H1 (cell line): ENCODE measurements around the gene CENPO. TPM values are rescaled to one million over a fixed set of nuclear protein-coding genes. Genes with fewer than 3 reads are reported as not detected.

Source experiments
- CTCF ChIA-PET: fragments of 300-600 bp; sonication (Branson Sonifier 250); formaldehyde crosslinking; loops from one replicate; lab custom pipeline; 2021; ENCODE audit not compliant: partially characterized antibody; lab: Charles Lee
- POLR2A ChIA-PET: fragments of 300-600 bp; sonication (Branson Sonifier 250); formaldehyde crosslinking; loops from one replicate; lab custom pipeline; 2021; ENCODE audit warnings: inconsistent platforms; ENCODE audit not compliant: partially characterized antibody; lab: Charles Lee
- DNase-seq, 2 experiments: peaks; one replicate each; pipeline versions ENCODE4 v3.0.0 to v3.0.0-alpha.2; 2010 to 2022; ENCODE audit warnings: low spot score in 2 of 2, low read depth in 1 of 2, mixed read lengths in 1 of 2
- FAIRE-seq: peaks from 2 replicates; lab custom pipeline; 2011; peaks lifted over from hg19 to GRCh38; lab: Jason Lieb, UNC
- H2AFZ ChIP-seq: 2 replicates; pipeline ENCODE4 v1.8.1; 2012; ENCODE audit warnings: low read length, inconsistent platforms
- H2AK5ac ChIP-seq: 2 replicates; pipeline ENCODE4 v1.6.1; 2013; ENCODE audit warnings: low read depth, low read length
- H2BK120ac ChIP-seq: replicated peaks from 2 replicates; pipeline ENCODE3; 2013; ENCODE audit warnings: low read depth, low read length, inconsistent platforms
- H2BK12ac ChIP-seq: 2 replicates; pipeline ENCODE4 v1.6.1; 2013; ENCODE audit warnings: low read depth, low read length
- H2BK15ac ChIP-seq: 2 replicates; pipeline ENCODE4 v1.6.1; 2013; ENCODE audit warnings: low read length
- H2BK20ac ChIP-seq: 2 replicates; pipeline ENCODE4 v1.6.1; 2013; ENCODE audit warnings: low read length
- H2BK5ac ChIP-seq: 2 replicates; pipeline ENCODE4 v1.6.1; 2013; ENCODE audit warnings: low read depth, low read length
- H3K14ac ChIP-seq: 2 replicates; pipeline ENCODE4 v1.6.1; 2013; ENCODE audit warnings: inconsistent platforms; ENCODE audit not compliant: insufficient read length
- H3K18ac ChIP-seq: 2 replicates; pipeline ENCODE4 v1.6.1; 2013; ENCODE audit warnings: low read length; ENCODE audit errors: extremely low read depth
- H3K23ac ChIP-seq: 2 replicates; pipeline ENCODE4 v1.6.1; 2013; ENCODE audit warnings: inconsistent platforms; ENCODE audit not compliant: insufficient read length
- H3K23me2 ChIP-seq: 2 replicates; pipeline ENCODE4 v1.6.1; 2013; ENCODE audit warnings: low read depth, low read length
- H3K27ac ChIP-seq: 2 replicates; pipeline ENCODE4 v1.6.1; 2011; ENCODE audit warnings: low read depth, low read length, inconsistent platforms
- H3K27me3 ChIP-seq, 4 experiments: replicated peaks in 1 of 4; 1 replicate in 1 of 4; 2 replicates in 3 of 4; pipeline versions ENCODE4 v1.6.1 to v1.8.1; 2011 to 2013; ENCODE audit warnings: low read length in 3 of 4, mild to moderate bottlenecking in 3 of 4, inconsistent platforms in 2 of 4, mixed read lengths in 2 of 4, moderate library complexity in 1 of 4; ENCODE audit not compliant: control insufficient read depth in 3 of 4, insufficient read depth in 3 of 4; ENCODE audit errors: extremely low read depth in 1 of 4
- H3K36me3 ChIP-seq, 4 experiments: 2 replicates each; pipeline versions ENCODE4 v1.6.1 to v1.8.1; 2011 to 2013; ENCODE audit warnings: mild to moderate bottlenecking in 4 of 4, low read length in 3 of 4, moderate library complexity in 2 of 4, control low read depth in 1 of 4, inconsistent platforms in 1 of 4; ENCODE audit not compliant: insufficient read depth in 4 of 4, control insufficient read depth in 2 of 4
- H3K4ac ChIP-seq: replicated peaks from 2 replicates; pipeline ENCODE3; 2013; ENCODE audit warnings: low read length, low read depth, mixed read lengths, inconsistent platforms; ENCODE audit not compliant: insufficient read length
- H3K4me1 ChIP-seq, 4 experiments: replicated peaks in 1 of 4; 1 replicate in 1 of 4; 2 replicates in 3 of 4; pipeline versions ENCODE4 v1.6.1 to v1.8.1; 2011 to 2013; ENCODE audit warnings: low read length in 3 of 4, inconsistent platforms in 2 of 4, mixed read lengths in 1 of 4; ENCODE audit not compliant: insufficient read depth in 4 of 4, control insufficient read depth in 3 of 4
- H3K4me2 ChIP-seq, 2 experiments: 2 replicates each; pipeline versions ENCODE4 v1.6.1 to v1.8.1; 2011 to 2013; ENCODE audit warnings: low read depth in 2 of 2, low read length in 2 of 2, control low read depth in 1 of 2, inconsistent platforms in 1 of 2, mild to moderate bottlenecking in 1 of 2; ENCODE audit not compliant: insufficient read depth in 1 of 2
- H3K4me3 ChIP-seq, 4 experiments: fragments of 200-600, 300-600 bp in 1 of 4; sonication (generic), shearing (Covaris generic), sonication (Bioruptor Twin) in 1 of 4; 2 replicates each; pipeline versions ENCODE4 v1.5.1 to v1.8.1; 2011 to 2016; ENCODE audit warnings: low read length in 4 of 4, low read depth in 3 of 4, control low read depth in 2 of 4, inconsistent platforms in 2 of 4, mild to moderate bottlenecking in 2 of 4, mixed read lengths in 1 of 4, moderate library complexity in 1 of 4; ENCODE audit not compliant: insufficient read depth in 2 of 4; ENCODE audit errors: extremely low read depth in 1 of 4
- H3K56ac ChIP-seq: replicated peaks from 2 replicates; pipeline ENCODE3; 2013; ENCODE audit warnings: low read depth, mild to moderate bottlenecking, mixed read lengths, low read length, inconsistent platforms; ENCODE audit not compliant: insufficient read length
- H3K79me1 ChIP-seq: 2 replicates; pipeline ENCODE4 v1.6.1; 2013; ENCODE audit warnings: low read depth, low read length, control low read depth
- H3K79me2 ChIP-seq, 2 experiments: 2 replicates each; pipeline versions ENCODE4 v1.6.1 to v1.8.1; 2012 to 2013; ENCODE audit warnings: low read length in 2 of 2, mild to moderate bottlenecking in 2 of 2, inconsistent platforms in 1 of 2; ENCODE audit not compliant: insufficient read depth in 2 of 2, control insufficient read depth in 1 of 2
- H3K9ac ChIP-seq, 4 experiments: replicated peaks in 1 of 4; 1 replicate in 1 of 4; 2 replicates in 3 of 4; pipeline versions ENCODE4 v1.6.1 to v1.8.1; 2011 to 2013; ENCODE audit warnings: low read depth in 3 of 4, low read length in 3 of 4, control low read depth in 2 of 4, mild to moderate bottlenecking in 2 of 4, moderate library complexity in 2 of 4, inconsistent platforms in 1 of 4; ENCODE audit errors: extremely low read depth in 1 of 4
- H3K9me3 ChIP-seq, 2 experiments: 2 replicates each; pipeline versions ENCODE4 v1.6.1 to v1.8.1; 2012 to 2013; ENCODE audit warnings: mild to moderate bottlenecking in 2 of 2, moderate library complexity in 2 of 2, control low read depth in 1 of 2, inconsistent platforms in 1 of 2, low read depth in 1 of 2, low read length in 1 of 2, mixed read lengths in 1 of 2; ENCODE audit not compliant: insufficient read depth in 2 of 2
- H4K20me1 ChIP-seq, 2 experiments: replicated peaks in 1 of 2; 2 replicates each; pipeline versions ENCODE3 to v1.8.1; 2011 to 2013; ENCODE audit warnings: inconsistent platforms in 2 of 2, low read length in 2 of 2, mild to moderate bottlenecking in 1 of 2; ENCODE audit not compliant: insufficient read depth in 2 of 2, control insufficient read depth in 1 of 2
- H4K5ac ChIP-seq: 2 replicates; pipeline ENCODE4 v1.6.1; 2013; ENCODE audit warnings: low read length, low read depth, mixed read lengths, inconsistent platforms; ENCODE audit not compliant: insufficient read length
- H4K8ac ChIP-seq: 2 replicates; pipeline ENCODE4 v1.8.0; 2013; ENCODE audit warnings: mild to moderate bottlenecking, moderate library complexity, low read length, inconsistent platforms; ENCODE audit not compliant: insufficient read depth; ENCODE audit errors: extremely low read depth
- H4K91ac ChIP-seq: replicated peaks from 2 replicates; pipeline ENCODE3; 2013; ENCODE audit warnings: low read length, mixed read lengths, inconsistent platforms; ENCODE audit not compliant: insufficient read length
- BRCA1 ChIP-seq: IDR thresholded peaks from 2 replicates; pipeline ENCODE4 v1.6.1; 2012; ENCODE audit warnings: low read depth, low read length, improper control_type of control experiment
- CHD1 ChIP-seq: IDR thresholded peaks from 2 replicates; pipeline ENCODE4 v1.6.1; 2012; ENCODE audit warnings: low read depth, low read length, improper control_type of control experiment
- CREB1 ChIP-seq: IDR thresholded peaks from 2 replicates; pipeline ENCODE4 v1.6.1; 2012; ENCODE audit warnings: inconsistent platforms
- CTBP2 ChIP-seq: IDR thresholded peaks from 2 replicates; pipeline ENCODE4 v1.7.0; 2011; ENCODE audit warnings: borderline replicate concordance, mild to moderate bottlenecking, moderate library complexity, mixed read lengths, low read length; ENCODE audit not compliant: insufficient read depth, insufficient read length
- EZH2 ChIP-seq: fragments of 200-600 bp; sonication (generic); IDR thresholded peaks from 2 replicates; pipeline ENCODE4 v1.7.1; 2012; ENCODE audit warnings: low read depth, mild to moderate bottlenecking, moderate library complexity, low read length, inconsistent platforms; ENCODE audit not compliant: severe bottlenecking
- HDAC2 ChIP-seq, 2 experiments: fragments of 300-600 bp in 1 of 2; sonication (generic) in 1 of 2; IDR thresholded peaks; 2 replicates each; pipeline ENCODE4 v1.6.1; 2011 to 2012; ENCODE audit warnings: low read depth in 2 of 2, low read length in 2 of 2, mild to moderate bottlenecking in 2 of 2, moderate library complexity in 2 of 2, borderline replicate concordance in 1 of 2, inconsistent platforms in 1 of 2
- POLR2A ChIP-seq, 2 experiments: IDR thresholded peaks; 1 replicate in 1 of 2; 2 replicates in 1 of 2; pipeline ENCODE4 v1.6.1; 2011; ENCODE audit warnings: low read depth in 2 of 2, low read length in 2 of 2, mild to moderate bottlenecking in 2 of 2; ENCODE audit errors: control extremely low read depth in 1 of 2
- POU5F1 ChIP-seq: IDR thresholded peaks from 2 replicates; pipeline ENCODE4 v1.6.1; 2011; ENCODE audit warnings: low read depth, mild to moderate bottlenecking, low read length, moderate library complexity
- RAD21 ChIP-seq, 2 experiments: IDR thresholded peaks in 1 of 2; conservative IDR thresholded peaks in 1 of 2; 2 replicates each; pipeline ENCODE4 v1.6.1; 2011; ENCODE audit warnings: low read depth in 2 of 2, low read length in 2 of 2, improper control_type of control experiment in 1 of 2, inconsistent platforms in 1 of 2, mild to moderate bottlenecking in 1 of 2, moderate library complexity in 1 of 2
- RXRA ChIP-seq: IDR thresholded peaks from 2 replicates; pipeline ENCODE4 v1.6.1; 2011; ENCODE audit warnings: low read depth, mild to moderate bottlenecking, low read length, moderate library complexity; ENCODE audit not compliant: insufficient read depth
- SIRT6 ChIP-seq: IDR thresholded peaks from one replicate; pipeline ENCODE4 v1.7.1; 2012; ENCODE audit warnings: low read length, inconsistent platforms
- SP4 ChIP-seq: IDR thresholded peaks from 2 replicates; pipeline ENCODE4 v1.6.1; 2012; ENCODE audit warnings: low read length, inconsistent platforms
- SUZ12 ChIP-seq: fragments of 200-600 bp; sonication (generic); IDR thresholded peaks from 2 replicates; pipeline ENCODE4 v1.6.1; 2012; ENCODE audit warnings: mild to moderate bottlenecking, inconsistent platforms, low read length, moderate library complexity, mixed read lengths
- TAF7 ChIP-seq: optimal IDR thresholded peaks from 2 replicates; pipeline ENCODE3; 2011; ENCODE audit warnings: low read depth, mild to moderate bottlenecking, inconsistent platforms, low read length, moderate library complexity, borderline replicate concordance
- YY1 ChIP-seq: IDR thresholded peaks from 2 replicates; pipeline ENCODE4 v1.6.1; 2011; ENCODE audit warnings: low read depth, mild to moderate bottlenecking, low read length
- WGBS, 2 experiments: shearing (Covaris generic) in 1 of 2; methylation state at CpG; one replicate each; pipeline versions ENCODE4 v1.1.6 to v1.1.7; 2013 to 2015; ENCODE audit warnings: low lambda C conversion rate in 2 of 2, mixed read lengths in 2 of 2, inconsistent platforms in 1 of 2, low coverage in 1 of 2, missing lambda C conversion rate in 1 of 2; ENCODE audit not compliant: insufficient replicate concordance in 2 of 2, insufficient coverage in 1 of 2, insufficient read length in 1 of 2; ENCODE audit errors: extremely low coverage in 1 of 2, missing lambda C conversion rate in 1 of 2; 5-methylcytosine and 5-hydroxymethylcytosine counted together
- polyA plus RNA-seq, 7 experiments: library from polyadenylated mRNA; depleted of rRNA in 3 of 7; stranded (reverse) in 5 of 7; unstranded in 2 of 7; fragments of >200 nt in 5 of 7; fragments of 200-250 nt in 2 of 7; gene quantifications; 1 replicate in 5 of 7; 2 replicates in 1 of 7; 4 replicates in 1 of 7; pipeline versions ENCODE4 v1.2.1 to v1.2.3, GENCODE V29; 2011 to 2013; ENCODE audit warnings: missing spikeins in 2 of 7, mixed read lengths in 2 of 7
- total RNA-seq: library from RNA; stranded (reverse); fragmentation: NEBNext Ultra II Directional; extraction: Animal tissue kit (Norgen Biotek cat#: 25700); gene quantifications from 2 replicates; pipeline ENCODE4 v1.2.1, GENCODE V29; 2021

Gene CENPO
- total and polyA plus RNA-seq, 2 of the 8 experiments (the other 6 are each of a cell fraction or from before 2014, with no cell fraction given) = 34.4 to 46.3 TPM

DNA sequence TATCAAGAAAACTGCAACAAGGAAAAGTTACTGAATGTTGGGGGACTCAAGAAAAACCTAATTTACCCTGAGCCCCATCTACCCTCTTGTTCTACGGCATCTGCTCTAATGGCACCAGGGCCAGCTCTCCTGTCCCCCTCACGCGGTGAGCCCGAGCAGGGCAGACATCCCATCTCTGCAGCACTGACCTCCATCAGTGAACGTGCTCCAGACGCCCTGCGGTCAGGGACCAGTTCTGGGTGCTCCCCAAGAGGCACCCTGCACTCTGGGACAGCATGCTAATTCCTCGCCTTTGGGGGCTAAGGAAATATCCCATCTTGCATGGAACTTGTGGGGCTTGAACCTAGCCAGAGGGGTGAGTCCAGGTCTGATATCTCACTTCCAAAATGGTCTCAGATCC is 43.0 kb downstream of the CENPO start:
- Histone ChIP-seq H3K27ac (no peak overlapping the region), H2BK20ac (no peak overlapping the region), H4K8ac (no peak overlapping the region), H3K9me3 (peaks cover 2 to 10% of the 10 kb centered on the region in 2 experiments; a peak in 1 of 4 replicates), H2BK15ac (no peak overlapping the region), H3K36me3 (peaks cover 0 to 16% (median 2%) of the 10 kb centered on the region in 4 experiments; a peak in 4 of 8 replicates), H2BK12ac (no peak overlapping the region), H3K79me2 (no peaks in the 10 kb centered on the region; a peak in 1 of 4 replicates), H3K9ac (no peak overlapping the region), H3K79me1 (no peaks in the 10 kb centered on the region; the same call in 1 of the 2 replicates), H3K23me2 (no peaks in the 10 kb centered on the region), H3K27me3 (no peaks in the 10 kb centered on the region), H4K5ac (no peak overlapping the region), H2BK120ac (no peak overlapping the region), H2BK5ac (no peak overlapping the region), H3K56ac (no peak overlapping the region), H2AK5ac (no peak overlapping the region), H2AFZ (no peak overlapping the region), H3K18ac (no peak overlapping the region), H3K4me1 (peaks cover 0 to 14% (median 6%) of the 10 kb centered on the region in 4 experiments; a peak in 5 of 7 replicates), H3K4me3 (no peak overlapping the region), H3K23ac (no peak overlapping the region), H3K4me2 (no peak overlapping the region), H3K14ac (no peak overlapping the region), H3K4ac (no peak overlapping the region), H4K91ac (no peak overlapping the region), H4K20me1 (no peaks in the 10 kb centered on the region)
- CTCF ChIA-PET = interaction anchor here (0.6 to 1.1 kb wide), 2 partner anchors 30 to 75 kb away, joined by 3 read pairs; no protein-coding TSS in a partner anchor
- POLR2A ChIA-PET = no interaction called here
- no peak for FAIRE-seq
- no peak for DNase-seq
- WGBS, 2 experiments = 97% methylated on average over 8 of the region's 8 CpGs; no CpG with 5 or more reads in 1 of the 2 experiments
- TF ChIP-seq BRCA1 = no peak
- TF ChIP-seq CTBP2 = no peak
- no peak for TF ChIP-seq EZH2
- TF ChIP-seq SP4 = no peak
- no peak for TF ChIP-seq RXRA
- TF ChIP-seq CREB1 = no peak
- no peak for TF ChIP-seq TAF7
- no peak for TF ChIP-seq POU5F1
- no peak for TF ChIP-seq SIRT6
- TF ChIP-seq SUZ12 = no peak
- TF ChIP-seq RAD21 (IDR thresholded peaks at IDR 0.05 in 1 of 2, conservative IDR thresholded peaks at IDR 0.05 in 1 of 2; ENCODE audit: low read depth in 2 of 2, low read length in 2 of 2) = no peak
- TF ChIP-seq HDAC2 (IDR thresholded peaks at IDR 0.05; ENCODE audit: borderline replicate concordance in 1 of 2, low read depth in 2 of 2, low read length in 2 of 2) = no peak
- no peak for TF ChIP-seq CHD1
- no peak for TF ChIP-seq POLR2A (IDR thresholded peaks at IDR 0.05; ENCODE audit: control extremely low read depth in 1 of 2, low read depth in 2 of 2, low read length in 2 of 2)
- TF ChIP-seq YY1 = no peak
